ENCODE results near the gene PLEKHG4B. TPM values are rescaled to one million over a fixed set of nuclear protein-coding genes. Genes with fewer than 3 reads are reported as not detected.
"Not testable (repeated sequence)": the region's sequence is repeated elsewhere in the genome, so short reads cannot be mapped to it uniquely, and the experiment has no call there.

The PLEKHG4B gene
- total and polyA plus RNA-seq, 2 of the 8 experiments (the other 6 are each of a cell fraction or from before 2014, with no cell fraction given): 31.1 to 43.6 TPM

GRCh38 chr5:102411-103043 is 10.6 kb downstream of the PLEKHG4B start (continued):
- TF ChIP-seq EP300 (IDR thresholded peaks at IDR 0.05; ENCODE audit: borderline replicate concordance in 1 of 2, low read depth in 2 of 2, low read length in 2 of 2) (no peak), JUND (IDR thresholded peaks at IDR 0.05; ENCODE audit: low read length) (no peak), ATF3 (IDR thresholded peaks at IDR 0.05; ENCODE audit: insufficient read depth, low read depth, low read length) (no peak), MAX (IDR thresholded peaks at IDR 0.05) (no peak), GTF2F1 (IDR thresholded peaks at IDR 0.05; ENCODE audit: borderline replicate concordance, low read depth, low read length) (no peak)

- not testable (repeated sequence) for H4K5ac ChIP-seq (ENCODE audit: insufficient read length, low read depth, low read length); H3K56ac ChIP-seq (replicated peaks; ENCODE audit: insufficient read length, low read depth, low read length); H3K9me3 ChIP-seq (ENCODE audit: insufficient read depth in 2 of 2, low read depth in 1 of 2, low read length in 1 of 2); H2AK5ac ChIP-seq (ENCODE audit: low read depth, low read length); H2AFZ ChIP-seq (ENCODE audit: low read length); H3K23me2 ChIP-seq (ENCODE audit: low read depth, low read length); H2BK5ac ChIP-seq (ENCODE audit: low read depth, low read length); H3K23ac ChIP-seq (ENCODE audit: insufficient read length); H3K27me3 ChIP-seq (replicated peaks in 1 of 4; ENCODE audit: control insufficient read depth in 3 of 4, extremely low read depth in 1 of 4, insufficient read depth in 3 of 4, low read length in 3 of 4); H2BK120ac ChIP-seq (replicated peaks; ENCODE audit: low read depth, low read length); H4K91ac ChIP-seq (replicated peaks; ENCODE audit: insufficient read length, low read length); H3K14ac ChIP-seq (ENCODE audit: insufficient read length); H3K4ac ChIP-seq (replicated peaks; ENCODE audit: insufficient read length, low read depth, low read length); H3K18ac ChIP-seq (ENCODE audit: extremely low read depth, low read length); H3K36me3 ChIP-seq (ENCODE audit: control insufficient read depth in 2 of 4, insufficient read depth in 4 of 4, low read length in 3 of 4); H3K4me3 ChIP-seq (ENCODE audit: extremely low read depth in 1 of 4, insufficient read depth in 2 of 4, low read depth in 3 of 4, low read length in 4 of 4); DNase-seq (ENCODE audit: low read depth in 1 of 2, low spot score in 2 of 2); H2BK12ac ChIP-seq (ENCODE audit: low read depth, low read length); H4K8ac ChIP-seq (ENCODE audit: extremely low read depth, insufficient read depth, low read length); H2BK20ac ChIP-seq (ENCODE audit: low read length); H3K27ac ChIP-seq (ENCODE audit: low read depth, low read length); H3K9ac ChIP-seq (replicated peaks in 1 of 4; ENCODE audit: extremely low read depth in 1 of 4, low read depth in 3 of 4, low read length in 3 of 4); FAIRE-seq; H3K4me2 ChIP-seq (ENCODE audit: insufficient read depth in 1 of 2, low read depth in 2 of 2, low read length in 2 of 2); H2BK15ac ChIP-seq (ENCODE audit: low read length)
- ChIA-PET CTCF (ENCODE audit: partially characterized antibody) (interaction anchor here (0.6 to 2.6 kb wide), 4 partner anchors 20 to 337 kb away, joined by 3 to 6 read pairs (median 4); no protein-coding TSS in a partner anchor), POLR2A (ENCODE audit: partially characterized antibody) (interaction anchor here (0.7 to 1.9 kb wide), 5 partner anchors 9 to 41 kb away, joined by 3 to 7 read pairs (median 3); partner anchors contain the start of gene PLEKHG4B)
- 90% methylated on average over 9 of the region's 9 CpGs; no CpG with 5 or more reads in 1 of the 2 experiments for WGBS, 2 experiments (ENCODE audit: extremely low coverage in 1 of 2, insufficient coverage in 1 of 2, insufficient read length in 1 of 2, insufficient replicate concordance in 2 of 2, low coverage in 1 of 2, low lambda C conversion rate in 2 of 2, missing lambda C conversion rate in 1 of 2)
- H4K20me1 ChIP-seq (replicated peaks in 1 of 2; ENCODE audit: control insufficient read depth in 1 of 2, insufficient read depth in 2 of 2, low read length in 2 of 2): peaks cover 16 to 44% of the 10 kb centered on the region in 2 experiments
- peaks cover 19% of the 10 kb centered on the region for H3K79me1 ChIP-seq (ENCODE audit: low read depth, low read length)
- peaks cover 0 to 64% of the 10 kb centered on the region in 2 experiments; a peak in 3 of 4 replicates for H3K79me2 ChIP-seq (ENCODE audit: control insufficient read depth in 1 of 2, insufficient read depth in 2 of 2, low read length in 2 of 2)
- H3K4me1 ChIP-seq (replicated peaks in 1 of 4; ENCODE audit: control insufficient read depth in 3 of 4, insufficient read depth in 4 of 4, low read length in 3 of 4): peaks cover 1 to 15% (median 6%) of the 10 kb centered on the region in 4 experiments
These were observed 12.1 kb downstream of the PLEKHG4B start for GRCh38 chr5:104106-104505.
